Esophagus squamous epithelium (tissue), 5 donors: Measurements from ENCODE around the gene CPA5. TPM values are rescaled to one million over a fixed set of nuclear protein-coding genes. Genes with fewer than 3 reads are reported as not detected.

Experiments used
- DNase-seq: peaks from one replicate; lab custom pipeline; 2025; lab: John Stamatoyannopoulos, UW
- H3K27ac ChIP-seq, 4 donors: fragments of 200-600 bp; sonication (generic); one replicate each; pipeline ENCODE4 v1.5.1; 2016 to 2019; ENCODE audit warnings: mild to moderate bottlenecking in 1 of 4
- H3K27me3 ChIP-seq, 4 donors: fragments of 200-600 bp; sonication (generic); 1 replicate in 3 of 4; 2 replicates in 1 of 4; pipeline versions ENCODE4 v1.5.1 to v1.6.0; 2017 to 2021; ENCODE audit warnings: antibody characterized with exemption in 1 of 4
- H3K36me3 ChIP-seq, 3 donors: fragments of 200-600 bp; sonication (generic); one replicate each; pipeline ENCODE4 v1.5.1; 2016 to 2019
- H3K4me1 ChIP-seq, 3 donors: fragments of 200-600 bp; sonication (generic); one replicate each; pipeline ENCODE4 v1.5.1; 2017 to 2019
- H3K4me3 ChIP-seq, 4 donors: fragments of 200-600 bp; sonication (generic); 1 replicate in 3 of 4; 2 replicates in 1 of 4; pipeline ENCODE4 v1.5.1; 2016 to 2019; ENCODE audit warnings: mild to moderate bottlenecking in 2 of 4, moderate library complexity in 1 of 4
- H3K9me3 ChIP-seq, 3 donors: fragments of 200-600 bp; sonication (generic); one replicate each; pipeline ENCODE4 v1.5.1; 2016 to 2019
- CTCF ChIP-seq, 6 experiments: fragments of 450-650 bp in 4 of 6; fragments of 200-600 bp in 2 of 6; sonication (generic) in 2 of 6; IDR thresholded peaks; one replicate each; pipeline ENCODE4 v1.5.1; 2016 to 2019; ENCODE audit warnings: antibody characterized with exemption in 6 of 6, mild to moderate bottlenecking in 4 of 6, moderate library complexity in 4 of 6
- POLR2A ChIP-seq, 4 donors: fragments of 450-650 bp; IDR thresholded peaks; one replicate each; pipeline ENCODE4 v1.6.1; 2017; ENCODE audit warnings: antibody characterized with exemption in 4 of 4, mild to moderate bottlenecking in 4 of 4, moderate library complexity in 3 of 4
- WGBS, 2 donors: methylation state at CpG; one replicate each; pipeline ENCODE4 v1.1.5; 2018; 5-methylcytosine and 5-hydroxymethylcytosine counted together
- intact Hi-C: fragments of 100-400 bp; cut with DNase I; formaldehyde crosslinking; loops from one replicate; pipeline ENCODE4 v1.15.0; 2022
- total RNA-seq, 4 donors: library from RNA; depleted of rRNA; stranded (reverse); fragments of >200 nt; gene quantifications; one replicate each; pipeline ENCODE4 v1.1.0, GENCODE V29; 2016
- donor health status: DM: yes; HTN: yes; CAD: no.

The CPA5 gene
- total RNA-seq, 4 donors from 2014 or later: not detected

- TF ChIP-seq POLR2A (IDR thresholded peaks at IDR 0.05) (no peak), CTCF (IDR thresholded peaks at IDR 0.05) (no peak)
- WGBS, 2 donors: 84 to 94% methylated on average over 2 of the region's 2 CpGs
- Histone ChIP-seq H3K4me1 (no peaks in the 10 kb centered on the region), H3K9me3 (no peaks in the 10 kb centered on the region), H3K4me3 (no peak overlapping the region), H3K36me3 (peaks cover 0 to 16% (median 0%) of the 10 kb centered on the region in 3 donors), H3K27ac (no peak overlapping the region), H3K27me3 (no peaks in the 10 kb centered on the region)
- intact Hi-C loops: no loop called here
- no peak for DNase-seq
Observed at GRCh38 chr7:130405003-130405402, 60.4 kb downstream of the CPA5 start.

GRCh38 chr7:130409067-130409711 lies 64.6 kb downstream of the CPA5 start:
- intact Hi-C loops: no loop called here
- Histone ChIP-seq H3K9me3 (no peaks in the 10 kb centered on the region), H3K36me3 (no peaks in the 10 kb centered on the region), H3K4me3 (no peak overlapping the region), H3K27me3 (no peaks in the 10 kb centered on the region), H3K27ac (no peak overlapping the region), H3K4me1 (no peaks in the 10 kb centered on the region)
- DNase-seq: no peak
- WGBS, 2 donors: 63 to 76% methylated on average over 3 of the region's 3 CpGs
- no peak for TF ChIP-seq CTCF (IDR thresholded peaks at IDR 0.05)
- no peak for TF ChIP-seq POLR2A (IDR thresholded peaks at IDR 0.05)

- H3K27ac ChIP-seq: no peak overlapping the region
- H3K4me1 ChIP-seq: no peaks in the 10 kb centered on the region
- H3K9me3 ChIP-seq: no peaks in the 10 kb centered on the region
- 85 to 93% methylated on average over 4 of the region's 4 CpGs for WGBS, 2 donors
- H3K27me3 ChIP-seq: no peaks in the 10 kb centered on the region
- H3K36me3 ChIP-seq: no peaks in the 10 kb centered on the region
- no peak overlapping the region for H3K4me3 ChIP-seq
- DNase-seq: no peak
- TF ChIP-seq CTCF (IDR thresholded peaks at IDR 0.05) (no peak), POLR2A (IDR thresholded peaks at IDR 0.05) (no peak)
- intact Hi-C loops: no loop called here
Observed at GRCh38 chr7:130409712-130410072, 65.1 kb downstream of the CPA5 start.

- DNase-seq: no peak
- Histone ChIP-seq H3K36me3 (no peaks in the 10 kb centered on the region), H3K4me3 (no peak overlapping the region), H3K27ac (no peak overlapping the region), H3K27me3 (no peaks in the 10 kb centered on the region), H3K9me3 (no peaks in the 10 kb centered on the region), H3K4me1 (no peaks in the 10 kb centered on the region)
- intact Hi-C loops: no loop called here
- 65 to 75% methylated on average over 4 of the region's 4 CpGs for WGBS, 2 donors
- TF ChIP-seq POLR2A (IDR thresholded peaks at IDR 0.05) (no peak), CTCF (IDR thresholded peaks at IDR 0.05) (no peak)
Observed at GRCh38 chr7:130410868-130411541, 66.4 kb downstream of the CPA5 start.

- Histone ChIP-seq H3K9me3 (no peaks in the 10 kb centered on the region), H3K4me1 (no peaks in the 10 kb centered on the region), H3K27ac (no peak overlapping the region), H3K4me3 (no peak overlapping the region), H3K27me3 (no peaks in the 10 kb centered on the region), H3K36me3 (no peaks in the 10 kb centered on the region)
- intact Hi-C loops: no loop called here
- TF ChIP-seq CTCF (IDR thresholded peaks at IDR 0.05): no peak
- TF ChIP-seq POLR2A (IDR thresholded peaks at IDR 0.05): no peak
- 96 to 100% methylated on average over 1 to 3 of the region's 4 CpGs for WGBS, 2 donors
- DNase-seq: no peak
Observed at GRCh38 chr7:130413201-130413600, 68.6 kb downstream of the CPA5 start.
